Chondrocyte (in vitro differentiated cells): ENCODE data around the gene CALR. TPM values are rescaled to one million over a fixed set of nuclear protein-coding genes. Genes with fewer than 3 reads are reported as not detected.

Experiments
- DNase-seq: peaks from one replicate; pipeline ENCODE4 v3.0.0; 2021; ENCODE audit warnings: mixed read lengths, low spot score
- H3K27ac Mint-ChIP-seq: one replicate; pipeline ENCODE4 v1.8.0; 2021; ENCODE audit warnings: mild to moderate bottlenecking, moderate library complexity, mixed read lengths; ENCODE audit not compliant: unreplicated experiment
- H3K27me3 Mint-ChIP-seq: 2 replicates; pipeline ENCODE4 v1.8.0; 2021; ENCODE audit warnings: low read depth, mixed read lengths
- H3K36me3 Mint-ChIP-seq: 2 replicates; pipeline ENCODE4 v1.8.0; 2021; ENCODE audit warnings: low read depth, mixed read lengths
- H3K4me1 Mint-ChIP-seq: 2 replicates; pipeline ENCODE4 v1.8.0; 2021; ENCODE audit warnings: low read depth, mild to moderate bottlenecking, mixed read lengths
- H3K4me3 Mint-ChIP-seq: one replicate; pipeline ENCODE4 v1.8.0; 2021; ENCODE audit warnings: mild to moderate bottlenecking, moderate library complexity, mixed read lengths; ENCODE audit not compliant: unreplicated experiment
- H3K9me3 Mint-ChIP-seq: 2 replicates; pipeline ENCODE4 v1.8.0; 2021; ENCODE audit warnings: low read depth, mixed read lengths
- total RNA-seq: library from RNA; stranded (reverse); gene quantifications from 3 replicates; pipeline ENCODE4 v1.2.1, GENCODE V29; 2021
- TF ChIP-seq, protein P1 (sequence below): fragments of 200-600 bp; sonication (generic); IDR thresholded peaks from 2 replicates; pipeline ENCODE4 v1.5.0; 2021; ENCODE audit warnings: antibody characterized with exemption, mild to moderate bottlenecking, moderate library complexity

The CALR gene
- total RNA-seq, 1 donor from 2014 or later, result 1,165 TPM

DNA sequence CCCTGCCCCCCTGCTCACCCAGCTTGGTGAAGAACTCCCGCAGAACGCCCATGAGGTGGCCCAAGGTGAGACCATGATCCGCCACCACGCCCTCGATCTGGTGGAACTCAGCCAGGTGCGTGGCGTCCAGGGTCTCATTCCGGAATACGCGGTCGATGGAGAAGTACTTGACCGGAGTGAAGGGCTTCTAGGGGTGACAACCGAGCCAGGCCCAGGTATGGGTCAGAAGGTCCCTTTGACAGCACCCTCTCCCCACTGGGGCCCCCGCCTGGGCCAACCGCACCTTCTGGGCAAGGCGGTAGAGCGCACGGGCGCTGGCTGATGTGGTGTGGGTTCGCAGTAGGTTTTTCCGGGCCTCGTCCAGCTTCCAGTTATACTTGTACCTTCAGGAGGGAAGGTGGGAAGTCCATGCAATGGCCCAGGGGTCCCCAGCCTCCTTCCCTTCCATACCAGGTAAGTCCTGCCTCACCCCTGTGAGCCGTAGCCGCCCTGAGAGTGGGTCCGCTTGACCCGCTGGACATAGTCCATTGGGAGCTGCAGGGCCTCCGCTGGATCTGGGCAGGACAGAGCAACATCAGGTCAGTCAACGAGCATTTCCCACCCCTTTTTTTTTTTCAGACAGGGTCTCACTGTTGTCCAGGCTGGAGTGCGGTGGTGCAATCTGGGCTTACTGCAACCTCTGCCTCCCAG lies 13.6 kb upstream of the CALR start:
- peaks cover 3% of the 10 kb centered on the region for H3K4me1 Mint-ChIP-seq
- peaks cover 35% of the 10 kb centered on the region for H3K36me3 Mint-ChIP-seq
- no peak overlapping the region for H3K27ac Mint-ChIP-seq
- H3K27me3 Mint-ChIP-seq, result no peaks in the 10 kb centered on the region
- H3K4me3 Mint-ChIP-seq, result no peak overlapping the region
- TF ChIP-seq, protein P1, sequence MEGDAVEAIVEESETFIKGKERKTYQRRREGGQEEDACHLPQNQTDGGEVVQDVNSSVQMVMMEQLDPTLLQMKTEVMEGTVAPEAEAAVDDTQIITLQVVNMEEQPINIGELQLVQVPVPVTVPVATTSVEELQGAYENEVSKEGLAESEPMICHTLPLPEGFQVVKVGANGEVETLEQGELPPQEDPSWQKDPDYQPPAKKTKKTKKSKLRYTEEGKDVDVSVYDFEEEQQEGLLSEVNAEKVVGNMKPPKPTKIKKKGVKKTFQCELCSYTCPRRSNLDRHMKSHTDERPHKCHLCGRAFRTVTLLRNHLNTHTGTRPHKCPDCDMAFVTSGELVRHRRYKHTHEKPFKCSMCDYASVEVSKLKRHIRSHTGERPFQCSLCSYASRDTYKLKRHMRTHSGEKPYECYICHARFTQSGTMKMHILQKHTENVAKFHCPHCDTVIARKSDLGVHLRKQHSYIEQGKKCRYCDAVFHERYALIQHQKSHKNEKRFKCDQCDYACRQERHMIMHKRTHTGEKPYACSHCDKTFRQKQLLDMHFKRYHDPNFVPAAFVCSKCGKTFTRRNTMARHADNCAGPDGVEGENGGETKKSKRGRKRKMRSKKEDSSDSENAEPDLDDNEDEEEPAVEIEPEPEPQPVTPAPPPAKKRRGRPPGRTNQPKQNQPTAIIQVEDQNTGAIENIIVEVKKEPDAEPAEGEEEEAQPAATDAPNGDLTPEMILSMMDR, result no peak
- no peak for DNase-seq
- H3K9me3 Mint-ChIP-seq, result no peaks in the 10 kb centered on the region

DNA sequence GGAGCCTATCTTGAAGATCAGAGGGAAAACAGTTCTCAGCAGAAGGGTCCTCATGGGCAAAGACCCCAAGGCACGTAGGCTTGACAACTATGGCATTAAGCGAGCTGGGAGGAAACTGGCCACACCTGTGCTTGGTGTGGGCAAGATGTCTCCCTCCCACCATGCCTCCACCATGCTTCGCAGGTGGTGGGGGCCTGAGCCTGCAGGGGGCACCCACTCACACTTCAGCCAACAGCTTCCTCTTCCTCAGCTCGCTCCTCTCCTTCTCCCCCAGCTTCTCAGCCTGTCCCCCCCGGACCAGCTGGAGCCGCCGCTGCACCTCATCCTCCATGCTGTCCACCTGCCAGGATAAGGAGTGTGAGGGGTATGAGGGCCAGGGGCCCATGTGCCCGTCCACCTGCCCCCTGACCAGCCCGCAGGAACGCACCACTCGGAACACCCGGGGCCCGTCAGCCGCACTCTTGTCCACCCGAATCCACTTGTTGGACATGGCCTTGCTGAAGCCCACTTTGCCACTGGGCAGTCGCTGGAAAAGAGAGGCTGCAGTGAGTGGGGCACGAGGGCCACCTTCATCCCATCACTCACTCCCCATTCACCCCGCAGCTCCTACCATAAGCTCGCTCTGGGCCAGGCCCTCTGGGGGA lies 8.3 kb upstream of the CALR start:
- Mint-ChIP-seq H3K27me3 (no peaks in the 10 kb centered on the region), H3K27ac (no peak overlapping the region), H3K9me3 (no peaks in the 10 kb centered on the region), H3K36me3 (peaks cover 16% of the 10 kb centered on the region), H3K4me3 (no peak overlapping the region), H3K4me1 (peaks cover 17% of the 10 kb centered on the region)
- TF ChIP-seq, protein P1, result no peak
- DNase-seq, result no peak

DNA sequence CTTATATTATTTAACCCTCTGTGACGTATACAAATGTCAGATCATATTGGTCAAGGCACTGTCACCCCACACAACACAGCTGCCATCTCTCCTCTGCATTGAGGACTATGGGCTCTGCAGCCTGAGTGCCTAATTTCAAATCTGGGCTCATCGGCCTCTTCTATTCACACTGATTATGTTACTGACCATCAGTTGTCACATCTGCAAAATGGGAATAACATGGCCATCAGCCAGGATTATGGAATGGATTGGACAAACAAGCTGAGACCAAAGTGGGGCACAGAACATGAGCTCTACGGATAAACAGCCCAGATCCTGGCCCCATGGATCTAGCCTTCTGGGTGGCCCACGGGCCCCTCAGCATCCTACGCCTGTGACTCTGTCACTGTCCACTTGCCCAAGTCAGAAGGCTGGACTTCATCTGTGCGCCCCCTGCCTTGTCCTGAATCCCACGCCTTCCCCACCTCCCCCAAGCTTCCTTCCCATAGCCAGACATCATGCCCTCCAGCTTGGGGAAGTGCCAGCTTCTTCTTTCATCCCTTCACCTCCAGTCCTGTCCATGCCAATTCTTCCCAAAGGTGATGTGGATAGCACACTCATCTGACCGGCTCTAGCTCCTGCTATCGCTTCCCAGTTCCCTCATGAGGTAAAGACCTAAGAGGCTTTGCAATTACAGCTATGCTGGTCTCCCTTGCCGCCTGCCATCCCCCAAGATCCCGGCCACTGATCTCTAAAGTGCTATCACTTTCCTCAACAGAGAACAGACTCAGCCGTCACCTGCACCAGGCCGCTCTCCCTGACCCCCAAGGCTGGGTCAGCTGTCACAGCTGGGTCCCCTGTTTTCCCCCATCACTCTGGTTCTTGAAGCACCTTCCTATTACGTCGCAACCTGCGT lies 5.8 kb upstream of the CALR start:
- peaks cover 9% of the 10 kb centered on the region for H3K36me3 Mint-ChIP-seq
- H3K4me1 Mint-ChIP-seq, result peaks cover 22% of the 10 kb centered on the region
- no peaks in the 10 kb centered on the region for H3K9me3 Mint-ChIP-seq
- H3K4me3 Mint-ChIP-seq, result peak overlapping the region; percentile 95
- TF ChIP-seq, protein P1, result no peak
- H3K27ac Mint-ChIP-seq, result peak overlapping the region; percentile 85
- H3K27me3 Mint-ChIP-seq, result no peaks in the 10 kb centered on the region
- DNase-seq, result no peak

DNA sequence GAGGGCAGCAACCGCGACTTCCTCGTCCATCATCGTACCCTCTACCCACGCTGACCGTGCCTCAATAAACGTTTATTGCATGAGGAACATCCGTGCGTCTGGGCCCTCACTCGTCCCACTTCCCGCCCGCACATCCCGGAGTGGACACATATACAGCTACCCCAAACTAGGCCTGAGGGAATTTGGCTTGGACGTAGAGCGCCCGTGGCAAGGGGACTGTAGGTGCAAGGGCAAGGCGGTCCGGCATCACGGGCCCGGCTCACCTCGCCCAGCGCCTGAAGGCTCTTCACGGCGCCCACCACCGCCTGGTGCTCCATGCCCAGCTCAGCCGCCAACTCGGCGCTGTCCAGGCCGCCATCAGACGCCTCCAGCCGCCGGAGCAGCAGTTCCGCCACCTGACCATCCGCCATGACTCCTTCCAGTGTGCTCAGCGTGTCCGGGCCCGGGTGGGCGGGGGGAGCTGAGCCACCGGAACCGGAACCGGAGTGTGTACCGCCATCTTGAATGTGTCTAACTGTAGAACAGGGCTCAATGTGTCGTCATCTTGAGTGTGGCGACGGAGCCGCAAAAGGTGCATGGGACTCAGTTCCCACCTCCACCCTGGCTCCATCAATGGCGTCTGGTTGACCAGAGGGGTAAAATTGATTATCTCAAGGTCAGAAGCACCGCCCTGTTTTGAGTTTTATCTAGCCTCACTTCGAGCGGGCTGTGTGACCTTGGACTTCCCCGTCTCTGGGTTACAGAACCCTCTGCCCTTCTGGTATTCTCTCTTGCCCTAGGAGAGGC lies 4.9 kb upstream of the CALR start, which contains the start of gene FARSA:
TSS of gene FARSA (minus strand) at position 425 of the 786 bp plus-strand sequence. CDS start at position 410, 15 bp downstream.
- no peak for DNase-seq
- peak within 1 kb of the TSS; percentile 95 for H3K4me3 Mint-ChIP-seq
- H3K36me3 Mint-ChIP-seq, result peaks cover 5% of the 10 kb centered on the region
- H3K9me3 Mint-ChIP-seq, result no peaks in the 10 kb centered on the region
- H3K27ac Mint-ChIP-seq, result peak within 1 kb of the TSS; percentile 85
- H3K27me3 Mint-ChIP-seq, result no peaks in the 10 kb centered on the region
- H3K4me1 Mint-ChIP-seq, result peaks cover 26% of the 10 kb centered on the region
- TF ChIP-seq, protein P1, result no peak
